Measurements from ENCODE around the gene ERCC4. TPM values are rescaled to one million over a fixed set of nuclear protein-coding genes. Genes with fewer than 3 reads are reported as not detected.

Gene ERCC4
- total RNA-seq, 1 experiment from 2014 or later, result 9.0 TPM

DNA sequence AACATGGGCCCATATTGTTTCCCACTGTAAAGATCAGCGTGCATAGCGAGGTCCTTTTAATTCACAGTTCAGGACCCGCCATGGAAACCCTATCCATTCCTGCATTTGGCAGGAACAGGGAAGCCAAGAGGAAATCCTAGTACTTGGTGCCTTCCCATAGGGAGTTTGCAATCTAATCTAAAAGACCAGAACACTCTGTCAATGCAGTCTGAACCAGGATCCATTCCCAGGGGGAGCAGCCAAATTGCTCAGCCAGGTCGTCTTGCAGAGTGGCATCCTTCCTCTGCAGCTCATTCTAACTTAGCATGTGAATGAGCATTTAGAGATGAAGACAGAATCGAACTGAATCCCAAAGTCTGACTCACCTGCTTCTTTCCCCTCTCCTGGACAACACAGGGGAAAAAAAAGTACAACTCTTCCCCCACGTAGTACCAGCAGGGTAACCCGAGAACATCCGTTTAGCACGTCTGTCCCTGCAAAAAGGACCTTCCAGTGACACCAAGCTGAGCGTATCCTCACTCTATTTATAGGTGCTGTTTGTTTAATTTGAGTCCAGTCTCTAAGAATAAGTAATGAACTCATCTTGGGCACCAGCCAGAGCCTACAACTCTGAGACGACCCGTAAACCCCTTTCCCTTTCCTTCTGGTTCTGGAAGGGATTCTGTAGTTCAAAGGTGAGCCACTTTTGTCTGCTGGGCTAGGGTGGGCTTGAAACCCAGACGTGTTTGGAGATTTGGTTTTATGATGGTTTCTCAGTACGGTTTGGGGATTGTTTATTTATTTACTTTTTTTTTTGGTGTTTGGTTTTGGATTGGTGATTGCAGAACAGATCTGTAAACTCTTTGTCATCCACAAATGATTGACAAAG, 74.5 kb downstream of the ERCC4 start:
- DNase-seq (ENCODE audit: low read depth), result no peak

DNA sequence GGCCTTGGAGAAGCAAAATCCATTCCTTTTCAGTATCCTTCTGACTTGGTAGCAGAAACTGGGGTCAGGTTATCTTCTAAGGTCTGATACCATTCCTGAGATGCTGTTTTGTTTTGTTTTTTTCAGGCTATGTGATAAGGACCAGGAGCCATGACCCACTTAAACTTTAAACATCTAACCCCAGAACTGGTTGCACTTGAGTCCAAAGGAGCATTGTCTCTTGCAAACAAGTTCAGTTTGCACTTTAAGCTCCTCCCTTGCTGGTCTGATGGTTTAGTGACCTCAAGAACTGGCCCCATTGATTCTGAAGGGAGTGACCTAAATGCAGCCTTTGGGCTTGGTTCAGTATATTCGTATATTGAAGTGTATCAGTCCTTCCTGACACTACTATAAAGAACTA, 75.2 kb downstream of the ERCC4 start:
- no peak for DNase-seq (ENCODE audit: low read depth)

GRCh38 chr16:13996778-13997288, 76.9 kb downstream of the ERCC4 start:
- no peak for DNase-seq (ENCODE audit: low read depth)

- DNase-seq (ENCODE audit: low read depth), result no peak
Measured at GRCh38 chr16:13997526-13997925, 77.6 kb downstream of the ERCC4 start.

- DNase-seq (ENCODE audit: low read depth), result peak; percentile 69
Measured at GRCh38 chr16:13997933-13998332, 78.0 kb downstream of the ERCC4 start.

DNA sequence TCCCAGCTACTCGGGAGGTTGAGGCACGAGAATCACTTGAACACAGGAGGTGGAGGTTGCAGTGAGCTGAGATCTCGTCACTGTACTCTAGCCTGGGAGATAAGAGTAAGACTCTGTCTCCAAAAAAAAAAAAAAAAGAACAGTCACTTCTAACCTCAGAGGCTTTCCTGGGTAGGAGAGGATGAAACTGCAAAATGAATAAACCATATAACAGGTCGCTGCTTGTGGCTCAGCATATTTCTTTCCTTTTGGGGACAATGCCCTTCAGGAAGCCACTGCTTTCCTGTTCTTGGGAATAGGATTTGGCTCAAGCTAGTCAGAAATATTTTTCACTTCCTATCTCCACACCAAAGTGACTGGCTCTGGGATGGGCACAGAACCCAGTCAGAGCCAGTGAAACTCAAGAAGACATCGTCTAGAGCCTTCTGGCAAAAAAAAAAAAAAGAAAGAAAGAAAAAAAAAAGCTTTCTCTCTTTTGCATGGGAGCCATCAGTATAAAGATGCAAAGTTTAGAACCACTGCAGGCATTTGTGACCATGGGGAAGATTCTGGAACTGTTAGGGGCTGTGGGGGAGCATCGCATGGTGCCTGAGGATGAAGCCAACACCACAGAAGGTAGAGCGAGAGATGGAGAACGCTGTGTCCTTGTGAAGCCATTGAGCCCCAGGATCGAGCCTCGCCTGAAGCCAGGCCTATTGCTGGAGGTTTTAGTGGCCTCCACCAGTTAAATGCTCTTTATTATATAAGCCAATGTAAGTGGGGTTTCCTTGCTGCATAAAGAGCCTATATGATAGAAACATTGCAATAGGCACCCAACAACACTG, 79.3 kb downstream of the ERCC4 start:
- DNase-seq (ENCODE audit: low read depth), result no peak

GRCh38 chr16:13999895-14000425, 80.0 kb downstream of the ERCC4 start:
- DNase-seq (ENCODE audit: low read depth), result no peak

GRCh38 chr16:14001521-14001920, 81.6 kb downstream of the ERCC4 start:
- DNase-seq (ENCODE audit: low read depth), result no peak

Other genes with a start within 250 kb of the ERCC4 start
- gene MRTFB, start 151.2 kb downstream of the ERCC4 start, total RNA-seq (2014; rRNA removed), result 6.5 and 9.8 TPM in 2 replicates